Peyer's patch (tissue), 4 donors: Measurements from ENCODE around the gene SIAH1.

Source experiments
- POLR2A ChIP-seq, 2 donors: fragments of 450-650 bp; IDR thresholded peaks; one replicate each; pipeline ENCODE4 v1.5.1; 2017; ENCODE audit warnings: antibody characterized with exemption in 2 of 2, mild to moderate bottlenecking in 2 of 2, moderate library complexity in 2 of 2
- TF ChIP-seq, protein P1 (sequence below), 6 experiments: fragments of 450-650 bp in 4 of 6; fragments of 200-600 bp in 2 of 6; sonication (generic) in 1 of 6; IDR thresholded peaks; one replicate each; pipeline ENCODE4 v1.5.1; 2017 to 2019; ENCODE audit warnings: antibody characterized with exemption in 6 of 6, mild to moderate bottlenecking in 3 of 6, moderate library complexity in 1 of 6

DNA sequence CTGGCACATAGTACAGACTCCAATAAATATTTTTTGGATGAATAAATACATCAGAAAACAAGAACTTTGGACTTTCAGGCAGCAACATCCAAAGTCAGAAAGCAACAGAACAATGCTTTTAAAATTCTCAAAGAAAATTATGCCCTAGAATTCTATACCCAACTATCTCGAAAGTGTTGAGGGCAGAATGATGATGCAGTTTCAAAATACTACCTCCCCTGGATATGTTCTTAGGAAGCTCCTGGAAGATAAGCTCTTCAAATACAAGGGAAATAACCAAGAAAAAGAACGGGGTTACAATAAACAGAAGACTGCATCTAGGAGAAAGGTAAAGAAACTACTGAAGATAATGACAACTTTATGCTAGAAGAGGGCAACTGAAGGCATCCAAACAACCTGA is 11.0 kb downstream of the SIAH1 start:
- TF ChIP-seq, protein P1, sequence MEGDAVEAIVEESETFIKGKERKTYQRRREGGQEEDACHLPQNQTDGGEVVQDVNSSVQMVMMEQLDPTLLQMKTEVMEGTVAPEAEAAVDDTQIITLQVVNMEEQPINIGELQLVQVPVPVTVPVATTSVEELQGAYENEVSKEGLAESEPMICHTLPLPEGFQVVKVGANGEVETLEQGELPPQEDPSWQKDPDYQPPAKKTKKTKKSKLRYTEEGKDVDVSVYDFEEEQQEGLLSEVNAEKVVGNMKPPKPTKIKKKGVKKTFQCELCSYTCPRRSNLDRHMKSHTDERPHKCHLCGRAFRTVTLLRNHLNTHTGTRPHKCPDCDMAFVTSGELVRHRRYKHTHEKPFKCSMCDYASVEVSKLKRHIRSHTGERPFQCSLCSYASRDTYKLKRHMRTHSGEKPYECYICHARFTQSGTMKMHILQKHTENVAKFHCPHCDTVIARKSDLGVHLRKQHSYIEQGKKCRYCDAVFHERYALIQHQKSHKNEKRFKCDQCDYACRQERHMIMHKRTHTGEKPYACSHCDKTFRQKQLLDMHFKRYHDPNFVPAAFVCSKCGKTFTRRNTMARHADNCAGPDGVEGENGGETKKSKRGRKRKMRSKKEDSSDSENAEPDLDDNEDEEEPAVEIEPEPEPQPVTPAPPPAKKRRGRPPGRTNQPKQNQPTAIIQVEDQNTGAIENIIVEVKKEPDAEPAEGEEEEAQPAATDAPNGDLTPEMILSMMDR (IDR thresholded peaks at IDR 0.05) = no peak
- no peak for TF ChIP-seq POLR2A (IDR thresholded peaks at IDR 0.05)
